Neural cell (in vitro differentiated cells): ENCODE results near the gene CAMK2A. TPM values are rescaled to one million over a fixed set of nuclear protein-coding genes. Genes with fewer than 3 reads are reported as not detected.

Experiments used
- H2AFZ ChIP-seq: fragments of 200-600, 300-800 bp; sonication (generic), shearing (Covaris generic); 2 replicates; pipeline ENCODE4 v1.6.0; 2014; ENCODE audit warnings: low read depth, mild to moderate bottlenecking, antibody characterized with exemption, low read length, moderate library complexity
- H3F3A ChIP-seq: fragments of 200-600 bp; shearing (Covaris generic); 2 replicates; pipeline ENCODE4 v1.6.1; 2016; ENCODE audit warnings: mild to moderate bottlenecking, moderate library complexity, mixed read lengths, antibody characterized with exemption, low read length; ENCODE audit not compliant: insufficient read depth, poor library complexity, severe bottlenecking
- H3K27ac ChIP-seq: fragments of 200-600, 300-800 bp; sonication (generic), shearing (Covaris generic); 2 replicates; pipeline ENCODE4 v1.5.1; 2014; ENCODE audit warnings: mild to moderate bottlenecking, low read length, moderate library complexity
- H3K27me3 ChIP-seq: fragments of 300-800, 200-600 bp; sonication (generic), shearing (Covaris generic); 2 replicates; pipeline ENCODE4 v1.6.0; 2014; ENCODE audit warnings: mild to moderate bottlenecking, low read depth, low read length, moderate library complexity; ENCODE audit not compliant: insufficient read depth
- H3K36me3 ChIP-seq: fragments of 300-800, 200-600 bp; sonication (generic), shearing (Covaris generic); 2 replicates; pipeline ENCODE4 v1.5.1; 2014; ENCODE audit warnings: mild to moderate bottlenecking, antibody characterized with exemption, low read length, moderate library complexity; ENCODE audit not compliant: insufficient read depth
- H3K4me2 ChIP-seq: fragments of 300-800, 200-600 bp; sonication (generic), shearing (Covaris generic); 2 replicates; pipeline ENCODE4 v1.6.0; 2014; ENCODE audit warnings: mild to moderate bottlenecking, low read length
- H3K4me3 ChIP-seq: fragments of 300-800, 200-600 bp; sonication (generic), shearing (Covaris generic); 2 replicates; pipeline ENCODE4 v1.5.1; 2014; ENCODE audit warnings: mild to moderate bottlenecking, low read length, moderate library complexity
- H3K79me2 ChIP-seq: fragments of 200-600 bp; shearing (Covaris generic); replicated peaks from 2 replicates; pipeline ENCODE4 v1.6.0; 2014; ENCODE audit warnings: mild to moderate bottlenecking, low read length, moderate library complexity; ENCODE audit not compliant: insufficient read depth
- H3K9ac ChIP-seq: fragments of 300-800, 200-600 bp; sonication (generic), shearing (Covaris generic); 2 replicates; pipeline ENCODE4 v1.6.1; 2016; ENCODE audit warnings: mild to moderate bottlenecking, low read length, mixed read lengths
- H3K9me2 ChIP-seq: fragments of 200-600 bp; shearing (Covaris generic); 2 replicates; pipeline ENCODE4 v1.6.1; 2016; ENCODE audit warnings: mild to moderate bottlenecking, low read length, mixed read lengths; ENCODE audit not compliant: insufficient read depth
- H3K9me3 ChIP-seq: fragments of 200-600, 300-800 bp; sonication (generic), shearing (Covaris generic); 2 replicates; pipeline ENCODE4 v1.6.1; 2016; ENCODE audit warnings: mild to moderate bottlenecking, mixed run types, low read length, moderate library complexity, mixed read lengths
- H4K20me1 ChIP-seq: fragments of 200-600 bp; shearing (Covaris generic); 2 replicates; pipeline ENCODE4 v1.6.1; 2016; ENCODE audit warnings: mild to moderate bottlenecking, mixed run types; ENCODE audit not compliant: insufficient read depth
- EP300 ChIP-seq: fragments of 450-650 bp; conservative IDR thresholded peaks from 2 replicates; pipeline ENCODE4 v1.6.1; 2014; ENCODE audit warnings: antibody characterized with exemption, mild to moderate bottlenecking, moderate library complexity; ENCODE audit not compliant: poor library complexity, severe bottlenecking
- EZH2 ChIP-seq: fragments of 200-600, 300-800 bp; shearing (Covaris generic), sonication (generic); IDR thresholded peaks from 2 replicates; pipeline ENCODE4 v1.6.1; 2014; ENCODE audit warnings: antibody characterized with exemption, low read length, borderline replicate concordance, mild to moderate bottlenecking; ENCODE audit not compliant: insufficient read depth, poor library complexity, severe bottlenecking
- MXI1 ChIP-seq: fragments of 450-650 bp; conservative IDR thresholded peaks from 2 replicates; pipeline ENCODE4 v1.6.1; 2014; ENCODE audit warnings: antibody characterized with exemption, mild to moderate bottlenecking; ENCODE audit not compliant: poor library complexity, severe bottlenecking
- POLR2AphosphoS5 ChIP-seq: IDR thresholded peaks from 2 replicates; pipeline ENCODE4 v1.6.1; 2012
- RAD21 ChIP-seq: fragments of 450-650 bp; conservative IDR thresholded peaks from 2 replicates; pipeline ENCODE4 v1.6.1; 2014; ENCODE audit warnings: antibody characterized with exemption, mild to moderate bottlenecking, moderate library complexity
- SMC3 ChIP-seq: fragments of 450-650 bp; conservative IDR thresholded peaks from 2 replicates; pipeline ENCODE4 v1.6.1; 2014; ENCODE audit warnings: antibody characterized with exemption, mild to moderate bottlenecking, moderate library complexity; ENCODE audit not compliant: poor library complexity
- TAF1 ChIP-seq: IDR thresholded peaks from 2 replicates; pipeline ENCODE4 v1.6.1; 2012; ENCODE audit warnings: low read depth
- polyA plus RNA-seq: library from polyadenylated mRNA; depleted of rRNA; stranded (reverse); fragments of >200 nt; gene quantifications from 2 replicates; pipeline ENCODE4 v1.2.3, GENCODE V29; 2014
- TF ChIP-seq, protein P1 (sequence below): IDR thresholded peaks from 2 replicates; pipeline ENCODE4 v1.6.1; 2012; ENCODE audit warnings: borderline replicate concordance
- TF ChIP-seq, protein P2 (sequence below): fragments of 450-650 bp; IDR thresholded peaks from 2 replicates; pipeline ENCODE4 v1.5.1; 2014; ENCODE audit warnings: antibody characterized with exemption, mild to moderate bottlenecking, moderate library complexity; ENCODE audit not compliant: poor library complexity, severe bottlenecking

Gene CAMK2A
- polyA plus RNA-seq, 1 donor from 2014 or later = 61.7 TPM

GRCh38 chr5:150325426-150325825 lies 35.9 kb upstream of the CAMK2A start:
- no peak overlapping the region for H3K4me3 ChIP-seq
- H3F3A ChIP-seq = no peaks in the 10 kb centered on the region
- no peaks in the 10 kb centered on the region for H3K9me2 ChIP-seq
- H4K20me1 ChIP-seq = no peaks in the 10 kb centered on the region
- no peak overlapping the region for H3K27ac ChIP-seq
- TF ChIP-seq RAD21 (no peak), SMC3 (no peak), EZH2 (no peak), EP300 (no peak), TAF1 (no peak), POLR2AphosphoS5 (no peak), MXI1 (no peak)
- TF ChIP-seq, protein P1, sequence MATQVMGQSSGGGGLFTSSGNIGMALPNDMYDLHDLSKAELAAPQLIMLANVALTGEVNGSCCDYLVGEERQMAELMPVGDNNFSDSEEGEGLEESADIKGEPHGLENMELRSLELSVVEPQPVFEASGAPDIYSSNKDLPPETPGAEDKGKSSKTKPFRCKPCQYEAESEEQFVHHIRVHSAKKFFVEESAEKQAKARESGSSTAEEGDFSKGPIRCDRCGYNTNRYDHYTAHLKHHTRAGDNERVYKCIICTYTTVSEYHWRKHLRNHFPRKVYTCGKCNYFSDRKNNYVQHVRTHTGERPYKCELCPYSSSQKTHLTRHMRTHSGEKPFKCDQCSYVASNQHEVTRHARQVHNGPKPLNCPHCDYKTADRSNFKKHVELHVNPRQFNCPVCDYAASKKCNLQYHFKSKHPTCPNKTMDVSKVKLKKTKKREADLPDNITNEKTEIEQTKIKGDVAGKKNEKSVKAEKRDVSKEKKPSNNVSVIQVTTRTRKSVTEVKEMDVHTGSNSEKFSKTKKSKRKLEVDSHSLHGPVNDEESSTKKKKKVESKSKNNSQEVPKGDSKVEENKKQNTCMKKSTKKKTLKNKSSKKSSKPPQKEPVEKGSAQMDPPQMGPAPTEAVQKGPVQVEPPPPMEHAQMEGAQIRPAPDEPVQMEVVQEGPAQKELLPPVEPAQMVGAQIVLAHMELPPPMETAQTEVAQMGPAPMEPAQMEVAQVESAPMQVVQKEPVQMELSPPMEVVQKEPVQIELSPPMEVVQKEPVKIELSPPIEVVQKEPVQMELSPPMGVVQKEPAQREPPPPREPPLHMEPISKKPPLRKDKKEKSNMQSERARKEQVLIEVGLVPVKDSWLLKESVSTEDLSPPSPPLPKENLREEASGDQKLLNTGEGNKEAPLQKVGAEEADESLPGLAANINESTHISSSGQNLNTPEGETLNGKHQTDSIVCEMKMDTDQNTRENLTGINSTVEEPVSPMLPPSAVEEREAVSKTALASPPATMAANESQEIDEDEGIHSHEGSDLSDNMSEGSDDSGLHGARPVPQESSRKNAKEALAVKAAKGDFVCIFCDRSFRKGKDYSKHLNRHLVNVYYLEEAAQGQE = no peak
- TF ChIP-seq, protein P2, sequence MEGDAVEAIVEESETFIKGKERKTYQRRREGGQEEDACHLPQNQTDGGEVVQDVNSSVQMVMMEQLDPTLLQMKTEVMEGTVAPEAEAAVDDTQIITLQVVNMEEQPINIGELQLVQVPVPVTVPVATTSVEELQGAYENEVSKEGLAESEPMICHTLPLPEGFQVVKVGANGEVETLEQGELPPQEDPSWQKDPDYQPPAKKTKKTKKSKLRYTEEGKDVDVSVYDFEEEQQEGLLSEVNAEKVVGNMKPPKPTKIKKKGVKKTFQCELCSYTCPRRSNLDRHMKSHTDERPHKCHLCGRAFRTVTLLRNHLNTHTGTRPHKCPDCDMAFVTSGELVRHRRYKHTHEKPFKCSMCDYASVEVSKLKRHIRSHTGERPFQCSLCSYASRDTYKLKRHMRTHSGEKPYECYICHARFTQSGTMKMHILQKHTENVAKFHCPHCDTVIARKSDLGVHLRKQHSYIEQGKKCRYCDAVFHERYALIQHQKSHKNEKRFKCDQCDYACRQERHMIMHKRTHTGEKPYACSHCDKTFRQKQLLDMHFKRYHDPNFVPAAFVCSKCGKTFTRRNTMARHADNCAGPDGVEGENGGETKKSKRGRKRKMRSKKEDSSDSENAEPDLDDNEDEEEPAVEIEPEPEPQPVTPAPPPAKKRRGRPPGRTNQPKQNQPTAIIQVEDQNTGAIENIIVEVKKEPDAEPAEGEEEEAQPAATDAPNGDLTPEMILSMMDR = no peak
- no peak overlapping the region for H3K9ac ChIP-seq
- H3K79me2 ChIP-seq = no peaks in the 10 kb centered on the region
- no peaks in the 10 kb centered on the region for H3K27me3 ChIP-seq
- H3K4me2 ChIP-seq = no peak overlapping the region
- H3K36me3 ChIP-seq = no peaks in the 10 kb centered on the region
- H3K9me3 ChIP-seq = no peaks in the 10 kb centered on the region
- H2AFZ ChIP-seq = no peak overlapping the region

- Histone ChIP-seq H4K20me1 (no peaks in the 10 kb centered on the region), H3K9ac (no peak overlapping the region), H3K27me3 (no peaks in the 10 kb centered on the region), H2AFZ (no peak overlapping the region), H3K9me2 (no peaks in the 10 kb centered on the region), H3K36me3 (no peaks in the 10 kb centered on the region), H3F3A (no peaks in the 10 kb centered on the region), H3K9me3 (no peaks in the 10 kb centered on the region), H3K27ac (no peak overlapping the region), H3K4me3 (no peak overlapping the region), H3K79me2 (no peaks in the 10 kb centered on the region), H3K4me2 (no peak overlapping the region)
- TF ChIP-seq, protein P1 = no peak
- TF ChIP-seq POLR2AphosphoS5 (no peak), TAF1 (no peak), EP300 (no peak), EZH2 (no peak), SMC3 (no peak), MXI1 (no peak), RAD21 (no peak)
- TF ChIP-seq, protein P2 = no peak
Observed at GRCh38 chr5:150323819-150324218, 34.2 kb upstream of the CAMK2A start.
